Esophagus muscularis mucosa (tissue), 4 donors: ENCODE data around the gene IFT20. TPM values are rescaled to one million over a fixed set of nuclear protein-coding genes. Genes with fewer than 3 reads are reported as not detected.
A peak's percentile ranks its signal among the peaks of the same experiment; 100 is the strongest.

ENCODE experiments used
- DNase-seq: peaks from one replicate; pipeline ENCODE4 v3.0.0-alpha.2; 2017; ENCODE audit errors: extremely low spot score
- H3K27ac ChIP-seq, 4 donors: fragments of 200-600 bp; sonication (generic); replicated peaks in 1 of 4; 1 replicate in 3 of 4; 2 replicates in 1 of 4; pipeline ENCODE4 v1.5.1; 2016 to 2019; ENCODE audit warnings: mild to moderate bottlenecking in 1 of 4
- H3K27me3 ChIP-seq, 4 donors: fragments of 200-600 bp; sonication (generic); one replicate each; pipeline versions ENCODE4 v1.5.1 to v1.6.0; 2016 to 2019
- H3K36me3 ChIP-seq, 4 donors: fragments of 200-600 bp; sonication (generic); one replicate each; pipeline ENCODE4 v1.5.1; 2016 to 2019
- H3K4me1 ChIP-seq, 4 donors: fragments of 200-600 bp; sonication (generic); one replicate each; pipeline ENCODE4 v1.5.1; 2016 to 2019
- H3K4me3 ChIP-seq, 4 donors: fragments of 200-600 bp; sonication (generic); 1 replicate in 2 of 4; 2 replicates in 2 of 4; pipeline ENCODE4 v1.5.1; 2016 to 2019; ENCODE audit warnings: mild to moderate bottlenecking in 4 of 4, moderate library complexity in 1 of 4
- H3K9me3 ChIP-seq, 4 donors: fragments of 200-600 bp; sonication (generic); 1 replicate in 3 of 4; 2 replicates in 1 of 4; pipeline ENCODE4 v1.5.1; 2016 to 2019
- CTCF ChIP-seq, 3 experiments: fragments of 200-600 bp in 2 of 3; fragments of 450-650 bp in 1 of 3; sonication (generic) in 2 of 3; IDR thresholded peaks; one replicate each; pipeline ENCODE4 v1.5.1; 2017 to 2019; ENCODE audit warnings: antibody characterized with exemption in 3 of 3, mild to moderate bottlenecking in 2 of 3, moderate library complexity in 1 of 3
- EP300 ChIP-seq: sonication (generic); formaldehyde crosslinking; IDR thresholded peaks from one replicate; pipeline ENCODE4 v1.6.1; 2017; ENCODE audit warnings: antibody characterized with exemption
- POLR2A ChIP-seq: fragments of 450-650 bp; IDR thresholded peaks from one replicate; pipeline ENCODE4 v1.6.1; 2017; ENCODE audit warnings: antibody characterized with exemption, moderate library complexity, mild to moderate bottlenecking, low read depth
- POLR2AphosphoS5 ChIP-seq, 2 donors: sonication (generic); formaldehyde crosslinking; IDR thresholded peaks; one replicate each; pipeline ENCODE4 v1.6.1; 2017; ENCODE audit warnings: antibody characterized with exemption in 2 of 2
- WGBS: methylation state at CpG from one replicate; pipeline ENCODE4 v1.1.5; 2018; 5-methylcytosine and 5-hydroxymethylcytosine counted together
- intact Hi-C: fragments of 100-400 bp; cut with DNase I; formaldehyde crosslinking; loops from one replicate; pipeline ENCODE4 v1.15.1; 2023
- total RNA-seq, 4 donors: library from RNA; depleted of rRNA; stranded (reverse); fragments of >200 nt; gene quantifications; one replicate each; pipeline versions ENCODE4 v1.1.0 to v1.2.1, GENCODE V29; 2016

IFT20 gene, protein sequence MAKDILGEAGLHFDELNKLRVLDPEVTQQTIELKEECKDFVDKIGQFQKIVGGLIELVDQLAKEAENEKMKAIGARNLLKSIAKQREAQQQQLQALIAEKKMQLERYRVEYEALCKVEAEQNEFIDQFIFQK
- total RNA-seq, result 10 to 100 TPM; 41.3 to 63.5 (median 47.0) TPM

DNA sequence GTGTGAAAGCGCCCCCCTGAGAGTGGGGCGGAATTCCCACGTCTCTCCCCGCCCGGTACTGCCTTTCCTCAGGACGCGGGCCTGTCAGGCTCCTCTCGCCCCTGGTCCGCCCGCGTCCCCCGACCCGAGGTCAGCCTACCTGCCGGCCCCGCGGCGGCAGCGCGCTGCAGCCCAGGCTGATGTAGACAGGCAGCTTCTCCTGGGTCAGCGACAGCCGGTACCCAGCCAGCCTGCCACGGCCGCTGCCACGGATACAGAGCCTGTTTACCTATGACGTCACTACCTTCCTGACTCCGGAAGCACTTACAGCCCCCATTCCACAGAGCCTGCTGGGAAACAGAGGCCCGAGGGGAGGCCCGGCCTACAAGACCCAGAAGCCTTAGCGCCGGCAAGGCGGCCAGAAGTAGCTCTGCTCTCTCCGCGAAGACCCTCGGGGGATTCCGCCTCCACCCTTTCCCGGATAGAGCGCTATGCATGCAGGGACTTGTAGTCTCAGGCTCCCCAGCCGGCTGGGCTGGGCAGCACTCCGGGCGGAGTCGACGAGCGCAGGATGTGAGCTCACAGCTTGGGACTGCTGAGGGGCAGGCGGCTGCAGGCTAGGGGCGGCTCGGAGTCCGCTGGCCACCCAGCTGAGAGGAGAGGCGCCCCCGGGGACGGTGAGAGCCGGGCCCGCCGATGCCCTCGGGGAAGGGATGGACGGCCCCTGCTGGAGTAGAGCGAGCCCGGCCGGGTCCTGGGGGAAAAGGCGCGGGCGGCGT, at the start of gene IFT20, which contains the start of gene TNFAIP1:
IFT20 (minus strand) TSS at position 272 of the 758 bp plus-strand sequence. CDS start 3,487 bp downstream, outside the sequence.
TNFAIP1 (plus strand) TSS at position 561 of the 758 bp plus-strand sequence. CDS start 3,761 bp downstream, outside the sequence.
- H3K4me3 ChIP-seq, result peak within 1 kb of the TSS; percentile 79 to 90 (median 84)
- H3K27ac ChIP-seq, result peak within 1 kb of the TSS; percentile 91 to 99 (median 97)
- no CpG with 5 or more reads among the region's 62 CpGs for WGBS
- peak; percentile 100 for DNase-seq
- TF ChIP-seq EP300 (no peak), POLR2A (peak; percentile 96), CTCF (IDR thresholded peaks at IDR 0.05) (peak in 1 of 3 experiments; percentile 20), POLR2AphosphoS5 (IDR thresholded peaks at IDR 0.05) (peak; percentile 99)
- peaks cover 24 to 32% (median 30%) of the 10 kb centered on the region in 4 donors for H3K36me3 ChIP-seq
- no peaks in the 10 kb centered on the region for H3K9me3 ChIP-seq
- H3K27me3 ChIP-seq, result no peaks in the 10 kb centered on the region
- H3K4me1 ChIP-seq, result peaks cover 55 to 67% (median 58%) of the 10 kb centered on the region in 4 donors
- intact Hi-C loops, result loop anchor here (10.0 kb wide), 1 partner anchor 291 kb away; the partner anchor contains the start of gene NLK

- Histone ChIP-seq H3K27me3 (no peaks in the 10 kb centered on the region), H3K36me3 (peaks cover 22 to 60% (median 36%) of the 10 kb centered on the region in 4 donors), H3K4me3 (peak overlapping the region; percentile 46 to 59 (median 46)), H3K27ac (no peak overlapping the region), H3K9me3 (no peaks in the 10 kb centered on the region), H3K4me1 (peaks cover 8 to 15% (median 11%) of the 10 kb centered on the region in 4 donors)
- no peak for TF ChIP-seq CTCF (IDR thresholded peaks at IDR 0.05)
- TF ChIP-seq POLR2AphosphoS5 (IDR thresholded peaks at IDR 0.05), result no peak
- TF ChIP-seq POLR2A, result no peak
- no peak for TF ChIP-seq EP300
- 37% methylated on average over 2 of the region's 29 CpGs for WGBS
- intact Hi-C loops, result no loop called here
- DNase-seq, result no peak
Measured at GRCh38 chr17:28385037-28385400, 49.7 kb upstream of the IFT20 start.

DNA sequence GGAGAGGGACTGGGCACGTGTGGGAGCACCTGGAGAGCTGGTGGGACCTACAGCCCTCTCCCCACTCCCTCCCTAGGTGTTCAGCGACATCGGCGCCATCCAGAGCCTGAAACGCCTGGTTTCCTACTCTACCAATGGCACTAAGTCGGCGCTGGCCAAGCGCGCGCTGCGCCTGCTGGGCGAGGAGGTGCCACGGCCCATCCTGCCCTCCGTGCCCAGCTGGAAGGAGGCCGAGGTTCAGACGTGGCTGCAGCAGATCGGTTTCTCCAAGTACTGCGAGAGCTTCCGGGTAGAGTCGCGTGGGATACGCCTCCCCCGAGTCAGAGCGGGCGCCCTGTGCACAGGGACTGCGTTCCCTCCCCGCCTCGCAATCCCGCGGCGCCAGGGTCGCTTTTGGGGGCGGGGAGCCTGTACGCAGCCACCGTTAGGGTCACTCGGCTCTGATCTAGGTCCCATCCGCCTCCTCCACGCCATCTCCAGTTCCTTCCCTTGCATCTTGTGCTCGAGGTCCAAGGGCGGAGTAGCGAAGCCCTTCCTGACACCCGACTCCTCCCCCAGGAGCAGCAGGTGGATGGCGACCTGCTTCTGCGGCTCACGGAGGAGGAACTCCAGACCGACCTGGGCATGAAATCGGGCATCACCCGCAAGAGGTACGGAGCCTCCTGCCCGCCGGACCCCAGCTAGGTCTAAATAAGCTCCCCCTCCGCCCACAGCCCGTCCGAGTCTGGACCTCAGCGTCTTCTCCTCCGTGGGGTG, 49.2 kb upstream of the IFT20 start:
- TF ChIP-seq EP300, result no peak
- Histone ChIP-seq H3K27me3 (no peaks in the 10 kb centered on the region), H3K9me3 (no peaks in the 10 kb centered on the region), H3K36me3 (peaks cover 22 to 54% (median 30%) of the 10 kb centered on the region in 4 donors), H3K4me3 (peak overlapping the region; percentile 46 to 59 (median 46)), H3K4me1 (peaks cover 8 to 15% (median 11%) of the 10 kb centered on the region in 4 donors), H3K27ac (no peak overlapping the region)
- intact Hi-C loops, result no loop called here
- no peak for DNase-seq
- WGBS, result 47% methylated on average over 17 of the region's 56 CpGs

DNA sequence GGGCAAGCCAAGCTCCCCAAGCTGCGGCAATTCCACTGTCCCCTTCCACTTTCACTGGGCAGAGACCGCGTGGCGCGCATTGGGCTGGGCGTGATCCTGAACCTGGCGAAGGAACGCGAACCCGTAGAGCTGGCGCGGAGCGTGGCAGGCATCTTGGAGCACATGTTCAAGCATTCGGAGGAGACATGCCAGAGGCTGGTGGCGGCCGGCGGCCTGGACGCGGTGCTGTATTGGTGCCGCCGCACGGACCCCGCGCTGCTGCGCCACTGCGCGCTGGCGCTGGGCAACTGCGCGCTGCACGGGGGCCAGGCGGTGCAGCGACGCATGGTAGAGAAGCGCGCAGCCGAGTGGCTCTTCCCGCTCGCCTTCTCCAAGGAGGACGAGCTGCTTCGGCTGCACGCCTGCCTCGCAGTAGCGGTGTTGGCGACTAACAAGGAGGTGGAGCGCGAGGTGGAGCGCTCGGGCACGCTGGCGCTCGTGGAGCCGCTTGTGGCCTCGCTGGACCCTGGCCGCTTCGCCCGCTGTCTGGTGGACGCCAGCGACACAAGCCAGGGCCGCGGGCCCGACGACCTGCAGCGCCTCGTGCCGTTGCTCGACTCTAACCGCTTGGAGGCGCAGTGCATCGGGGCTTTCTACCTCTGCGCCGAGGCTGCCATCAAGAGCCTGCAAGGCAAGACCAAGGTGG, 46.0 kb upstream of the IFT20 start:
- intact Hi-C loops, result no loop called here
- Histone ChIP-seq H3K9me3 (no peaks in the 10 kb centered on the region), H3K27me3 (no peaks in the 10 kb centered on the region), H3K36me3 (peaks cover 0 to 31% (median 14%) of the 10 kb centered on the region in 4 donors), H3K27ac (no peak overlapping the region), H3K4me3 (no peak overlapping the region), H3K4me1 (peaks cover 8 to 15% (median 11%) of the 10 kb centered on the region in 4 donors)
- no peak for TF ChIP-seq CTCF (IDR thresholded peaks at IDR 0.05)
- no peak for TF ChIP-seq EP300
- TF ChIP-seq POLR2A, result no peak
- no peak for TF ChIP-seq POLR2AphosphoS5 (IDR thresholded peaks at IDR 0.05)
- WGBS, result 38% methylated on average over 33 of the region's 72 CpGs
- no peak for DNase-seq
